KOPT-K1 (cell line): ENCODE results near the gene AMDHD1.
"Not testable (repeated sequence)": the region's sequence is repeated elsewhere in the genome, so short reads cannot be mapped to it uniquely, and the experiment has no call there.

Experiments used
- H3K27ac ChIP-seq: fragments of 200-600 bp; sonication (generic); 2 replicates; pipeline ENCODE4 v1.5.1; 2016; ENCODE audit warnings: antibody characterized with exemption, mild to moderate bottlenecking, low read depth, low read length; ENCODE audit not compliant: poor library complexity, severe bottlenecking
- H3K36me3 ChIP-seq: fragments of 200-600 bp; sonication (generic); 2 replicates; pipeline ENCODE4 v1.5.1; 2017; ENCODE audit warnings: antibody characterized with exemption, mild to moderate bottlenecking, low read length, moderate library complexity; ENCODE audit not compliant: insufficient read depth
- H3K9me3 ChIP-seq: fragments of 200-600 bp; sonication (generic); 2 replicates; pipeline ENCODE4 v1.5.1; 2017; ENCODE audit warnings: antibody characterized with exemption, low read length, mild to moderate bottlenecking; ENCODE audit not compliant: insufficient read depth, poor library complexity, severe bottlenecking

AMDHD1 gene

DNA sequence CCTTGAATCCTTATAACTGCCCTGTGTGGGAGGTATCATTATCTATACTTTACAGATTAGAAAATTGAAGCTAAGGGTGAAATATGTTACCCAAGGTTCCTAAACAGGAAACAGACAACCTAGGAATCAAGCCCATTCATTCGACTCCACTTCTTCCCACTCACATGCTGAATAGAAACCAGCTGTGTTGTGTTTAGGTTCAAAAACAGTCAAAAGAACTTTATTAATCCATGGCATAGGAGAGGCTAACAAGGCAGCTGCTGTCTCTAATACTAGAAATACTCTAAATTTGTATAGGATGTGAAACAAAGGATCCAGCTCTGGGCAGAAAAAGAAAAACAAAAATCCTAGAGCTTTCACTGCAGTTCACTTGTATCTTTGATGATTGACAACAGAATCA is 9.9 kb downstream of the AMDHD1 start:
- H3K36me3 ChIP-seq, result no peaks in the 10 kb centered on the region
- H3K9me3 ChIP-seq, result no peaks in the 10 kb centered on the region

GRCh38 chr12:95955549-95956159 is 12.5 kb downstream of the AMDHD1 start:
- Histone ChIP-seq H3K27ac (no peak overlapping the region), H3K36me3 (no peaks in the 10 kb centered on the region), H3K9me3 (no peaks in the 10 kb centered on the region)

More for the DNA sequence above, 9.9 kb downstream of the AMDHD1 start:
- no peak overlapping the region for H3K27ac ChIP-seq

- H3K9me3 ChIP-seq, result no peaks in the 10 kb centered on the region
- no peak overlapping the region for H3K27ac ChIP-seq
- H3K36me3 ChIP-seq, result no peaks in the 10 kb centered on the region
These were observed 13.5 kb downstream of the AMDHD1 start for GRCh38 chr12:95956557-95957145.

- H3K36me3 ChIP-seq, result no peaks in the 10 kb centered on the region
- H3K9me3 ChIP-seq, result no peaks in the 10 kb centered on the region
- H3K27ac ChIP-seq, result no peak overlapping the region
These were observed 16.0 kb downstream of the AMDHD1 start for GRCh38 chr12:95959107-95959506.

- no peaks in the 10 kb centered on the region for H3K9me3 ChIP-seq
- no peaks in the 10 kb centered on the region for H3K36me3 ChIP-seq
- no peak overlapping the region for H3K27ac ChIP-seq
These were observed 17.1 kb downstream of the AMDHD1 start for GRCh38 chr12:95960241-95960640.

GRCh38 chr12:95962222-95962621 is 19.1 kb downstream of the AMDHD1 start:
- no peaks in the 10 kb centered on the region for H3K9me3 ChIP-seq
- H3K27ac ChIP-seq, result no peak overlapping the region
- H3K36me3 ChIP-seq, result no peaks in the 10 kb centered on the region

GRCh38 chr12:95963096-95963495 is 20.0 kb downstream of the AMDHD1 start:
- no peak overlapping the region for H3K27ac ChIP-seq
- no peaks in the 10 kb centered on the region for H3K9me3 ChIP-seq
- no peaks in the 10 kb centered on the region for H3K36me3 ChIP-seq

- no peaks in the 10 kb centered on the region for H3K36me3 ChIP-seq
- no peak overlapping the region for H3K27ac ChIP-seq
- H3K9me3 ChIP-seq, result no peaks in the 10 kb centered on the region
These were observed 23.2 kb downstream of the AMDHD1 start for GRCh38 chr12:95966287-95966870.

- Histone ChIP-seq H3K27ac (no peak overlapping the region), H3K36me3 (no peaks in the 10 kb centered on the region), H3K9me3 (no peaks in the 10 kb centered on the region)
These were observed 24.2 kb downstream of the AMDHD1 start for GRCh38 chr12:95967301-95967700.

GRCh38 chr12:95969116-95969515 is 26.0 kb downstream of the AMDHD1 start:
- H3K27ac ChIP-seq, H3K36me3 ChIP-seq: not testable (repeated sequence)

GRCh38 chr12:95970905-95971304 is 27.8 kb downstream of the AMDHD1 start:
- Histone ChIP-seq H3K27ac (no peak overlapping the region), H3K9me3 (no peaks in the 10 kb centered on the region), H3K36me3 (no peaks in the 10 kb centered on the region)

More at GRCh38 chr12:95969116-95969515, 26.0 kb downstream of the AMDHD1 start:
- not testable (repeated sequence) for H3K9me3 ChIP-seq

GRCh38 chr12:95972832-95973456 is 29.8 kb downstream of the AMDHD1 start:
- H3K9me3 ChIP-seq, result no peaks in the 10 kb centered on the region
- no peak overlapping the region for H3K27ac ChIP-seq
- no peaks in the 10 kb centered on the region for H3K36me3 ChIP-seq

- H3K36me3 ChIP-seq, result no peaks in the 10 kb centered on the region
These were observed 31.2 kb downstream of the AMDHD1 start for GRCh38 chr12:95974358-95974757.

GRCh38 chr12:95975491-95975890 is 32.4 kb downstream of the AMDHD1 start:
- H3K27ac ChIP-seq, result no peak overlapping the region
- no peaks in the 10 kb centered on the region for H3K9me3 ChIP-seq
- H3K36me3 ChIP-seq, result no peaks in the 10 kb centered on the region

More at GRCh38 chr12:95974358-95974757, 31.2 kb downstream of the AMDHD1 start:
- Histone ChIP-seq H3K27ac (no peak overlapping the region), H3K9me3 (no peaks in the 10 kb centered on the region)

- Histone ChIP-seq H3K9me3 (no peaks in the 10 kb centered on the region), H3K36me3 (no peaks in the 10 kb centered on the region), H3K27ac (no peak overlapping the region)
These were observed 33.3 kb downstream of the AMDHD1 start for GRCh38 chr12:95976416-95976832.
